Testis (tissue), 3 donors: ENCODE data around the gene GFOD1. TPM values are rescaled to one million over a fixed set of nuclear protein-coding genes. Genes with fewer than 3 reads are reported as not detected.

ENCODE experiments used
- DNase-seq: peaks from one replicate; pipeline ENCODE4 v3.0.0-alpha.2; 2019
- H3K27ac ChIP-seq, 2 donors: fragments of 200-600 bp; sonication (generic); one replicate each; pipeline ENCODE4 v1.5.1; 2019
- H3K27me3 ChIP-seq: fragments of 200-600 bp; sonication (generic); one replicate; pipeline ENCODE4 v1.5.1; 2019
- H3K36me3 ChIP-seq: fragments of 200-600 bp; sonication (generic); one replicate; pipeline ENCODE4 v1.5.1; 2017; ENCODE audit warnings: low read depth; ENCODE audit errors: missing control alignments
- H3K4me1 ChIP-seq: fragments of 200-600 bp; sonication (generic); one replicate; pipeline ENCODE4 v1.5.1; 2019
- H3K4me3 ChIP-seq, 2 donors: fragments of 200-600 bp; sonication (generic); one replicate each; pipeline ENCODE4 v1.5.1; 2017 to 2019
- H3K9me3 ChIP-seq: fragments of 200-600 bp; sonication (generic); one replicate; pipeline ENCODE4 v1.5.1; 2017
- CTCF ChIP-seq, 3 experiments: fragments of 450-650 bp in 2 of 3; fragments of 200-600 bp in 1 of 3; sonication (generic) in 1 of 3; IDR thresholded peaks; one replicate each; pipeline ENCODE4 v1.5.1; 2016 to 2019; ENCODE audit warnings: antibody characterized with exemption in 3 of 3, mild to moderate bottlenecking in 2 of 3, moderate library complexity in 1 of 3
- POLR2A ChIP-seq: fragments of 450-650 bp; IDR thresholded peaks from one replicate; pipeline ENCODE4 v1.6.1; 2017; ENCODE audit warnings: antibody characterized with exemption, mild to moderate bottlenecking, moderate library complexity
- WGBS, 2 donors: methylation state at CpG; one replicate each; pipeline ENCODE4 v1.1.5; 2018; 5-methylcytosine and 5-hydroxymethylcytosine counted together
- intact Hi-C: fragments of 100-400 bp; cut with DNase I; formaldehyde crosslinking; loops from one replicate; pipeline ENCODE4 v1.15.1; 2023; ENCODE audit warnings: low total_unique reads
- polyA plus RNA-seq: library from polyadenylated mRNA; stranded (reverse); fragments of 350-450 nt; fragmentation: Illumina TruSeq; extraction: RNeasy Lipid Tissue Mini Kit (QIAGEN cat#74804); gene quantifications from one replicate; pipeline ENCODE4 v1.2.3, GENCODE V29; 2014; ENCODE audit warnings: low read depth, low replicate concordance; ENCODE audit not compliant: insufficient read depth
- total RNA-seq, 2 donors: library from RNA; depleted of rRNA; stranded (reverse); fragments of >200 nt; gene quantifications; one replicate each; pipeline ENCODE4 v1.2.3, GENCODE V29; 2016

GFOD1 gene
- total and polyA plus RNA-seq, 3 donors from 2014 or later: 2.5 to 5.4 (median 5.0) TPM

GRCh38 chr6:13384506-13384905 is 102.9 kb downstream of the GFOD1 start:
- no peaks in the 10 kb centered on the region for H3K9me3 ChIP-seq
- H3K4me1 ChIP-seq: no peaks in the 10 kb centered on the region
- H3K27me3 ChIP-seq: no peaks in the 10 kb centered on the region
- no peaks in the 10 kb centered on the region for H3K36me3 ChIP-seq
- WGBS, 2 donors: 78 to 86% methylated on average over 9 of the region's 9 CpGs
- intact Hi-C loops: no loop called here
- H3K4me3 ChIP-seq: no peak overlapping the region
- TF ChIP-seq CTCF (IDR thresholded peaks at IDR 0.05) (no peak), POLR2A (no peak)
- H3K27ac ChIP-seq: no peak overlapping the region
- no peak for DNase-seq

- Histone ChIP-seq H3K27me3 (no peaks in the 10 kb centered on the region), H3K27ac (no peak overlapping the region), H3K9me3 (no peaks in the 10 kb centered on the region), H3K36me3 (no peaks in the 10 kb centered on the region), H3K4me3 (no peak overlapping the region), H3K4me1 (no peaks in the 10 kb centered on the region)
- 84 to 88% methylated on average over 9 of the region's 9 CpGs for WGBS, 2 donors
- DNase-seq: no peak
- TF ChIP-seq POLR2A (no peak), CTCF (IDR thresholded peaks at IDR 0.05) (no peak)
- intact Hi-C loops: no loop called here
These were observed 103.9 kb downstream of the GFOD1 start for GRCh38 chr6:13383328-13384163.

- Histone ChIP-seq H3K4me1 (no peaks in the 10 kb centered on the region), H3K27ac (no peak overlapping the region), H3K27me3 (no peaks in the 10 kb centered on the region), H3K9me3 (no peaks in the 10 kb centered on the region), H3K36me3 (no peaks in the 10 kb centered on the region), H3K4me3 (no peak overlapping the region)
- 49 to 63% methylated on average over 2 of the region's 2 CpGs for WGBS, 2 donors
- DNase-seq: no peak
- intact Hi-C loops: no loop called here
- no peak for TF ChIP-seq POLR2A
- TF ChIP-seq CTCF (IDR thresholded peaks at IDR 0.05): no peak
These were observed 106.6 kb downstream of the GFOD1 start for GRCh38 chr6:13380761-13381160.

- no peaks in the 10 kb centered on the region for H3K9me3 ChIP-seq
- no peak overlapping the region for H3K4me3 ChIP-seq
- intact Hi-C loops: no loop called here
- no peak overlapping the region for H3K27ac ChIP-seq
- no peak for TF ChIP-seq CTCF (IDR thresholded peaks at IDR 0.05)
- no peak for TF ChIP-seq POLR2A
- H3K4me1 ChIP-seq: no peaks in the 10 kb centered on the region
- H3K36me3 ChIP-seq: no peaks in the 10 kb centered on the region
- WGBS, 2 donors: 77 to 82% methylated on average over 8 to 9 of the region's 9 CpGs
- no peak for DNase-seq
- H3K27me3 ChIP-seq: no peaks in the 10 kb centered on the region
These were observed 108.5 kb downstream of the GFOD1 start for GRCh38 chr6:13378669-13379590.
